Peyer's patch (tissue), 4 donors: ENCODE results near the gene TRAK1. TPM values are rescaled to one million over a fixed set of nuclear protein-coding genes. Genes with fewer than 3 reads are reported as not detected.
A peak's percentile ranks its signal among the peaks of the same experiment; 100 is the strongest.

Experiments used
- DNase-seq, 3 donors: peaks; one replicate each; pipeline ENCODE4 v3.0.0-alpha.2; 2017 to 2019
- H3K27ac ChIP-seq, 4 donors: fragments of 200-600 bp; sonication (generic); one replicate each; pipeline ENCODE4 v1.5.1; 2016 to 2019
- H3K27me3 ChIP-seq, 2 donors: fragments of 200-600 bp; sonication (generic); one replicate each; pipeline ENCODE4 v1.5.1; 2019
- H3K36me3 ChIP-seq, 3 donors: fragments of 200-600 bp; sonication (generic); one replicate each; pipeline ENCODE4 v1.5.1; 2016 to 2019
- H3K4me1 ChIP-seq, 4 donors: fragments of 200-600 bp; sonication (generic); one replicate each; pipeline ENCODE4 v1.5.1; 2016 to 2019
- H3K4me3 ChIP-seq, 4 donors: fragments of 200-600 bp; sonication (generic); 1 replicate in 3 of 4; 2 replicates in 1 of 4; pipeline ENCODE4 v1.5.1; 2016 to 2019; ENCODE audit warnings: mild to moderate bottlenecking in 1 of 4
- H3K9me3 ChIP-seq, 4 donors: fragments of 200-600 bp; sonication (generic); one replicate each; pipeline ENCODE4 v1.5.1; 2016 to 2019; ENCODE audit warnings: mild to moderate bottlenecking in 1 of 4
- POLR2A ChIP-seq, 2 donors: fragments of 450-650 bp; IDR thresholded peaks; one replicate each; pipeline ENCODE4 v1.5.1; 2017; ENCODE audit warnings: antibody characterized with exemption in 2 of 2, mild to moderate bottlenecking in 2 of 2, moderate library complexity in 2 of 2
- total RNA-seq, 4 donors: library from RNA; depleted of rRNA; stranded (reverse); fragments of >200 nt; gene quantifications; one replicate each; pipeline ENCODE4 v1.1.0, GENCODE V29; 2016
- TF ChIP-seq, protein P1 (sequence below), 6 experiments: fragments of 450-650 bp in 4 of 6; fragments of 200-600 bp in 2 of 6; sonication (generic) in 1 of 6; IDR thresholded peaks; one replicate each; pipeline ENCODE4 v1.5.1; 2017 to 2019; ENCODE audit warnings: antibody characterized with exemption in 6 of 6, mild to moderate bottlenecking in 3 of 6, moderate library complexity in 1 of 6

The TRAK1 gene
- total RNA-seq, 4 donors from 2014 or later: 96.2 to 283 (median 125) TPM

DNA sequence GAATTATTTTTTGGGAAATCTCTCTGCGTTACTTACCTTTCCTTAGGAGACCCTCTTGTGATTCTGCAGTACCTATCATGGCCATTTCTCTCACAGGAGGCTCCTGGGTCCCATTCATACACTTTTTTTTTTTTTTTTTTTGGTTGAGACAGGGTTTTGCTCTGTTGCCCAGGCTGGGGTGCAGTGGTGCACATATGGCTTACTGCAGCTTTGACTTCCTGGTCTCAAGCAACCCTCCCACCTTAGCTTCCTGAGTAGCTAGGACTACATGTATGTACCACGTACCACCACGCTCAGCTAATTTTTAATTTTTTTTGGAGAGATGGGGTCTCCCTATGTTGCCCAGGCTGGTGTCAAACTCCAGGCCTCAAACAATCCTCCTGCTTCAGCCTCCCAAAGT lies 36.1 kb downstream of the TRAK1 start:
- DNase-seq: no peak
- H3K27me3 ChIP-seq: no peaks in the 10 kb centered on the region
- H3K36me3 ChIP-seq: peaks cover 0 to 14% (median 0%) of the 10 kb centered on the region in 3 donors
- no peak overlapping the region for H3K27ac ChIP-seq
- no peaks in the 10 kb centered on the region for H3K9me3 ChIP-seq
- no peak for TF ChIP-seq POLR2A (IDR thresholded peaks at IDR 0.05)
- TF ChIP-seq, protein P1, sequence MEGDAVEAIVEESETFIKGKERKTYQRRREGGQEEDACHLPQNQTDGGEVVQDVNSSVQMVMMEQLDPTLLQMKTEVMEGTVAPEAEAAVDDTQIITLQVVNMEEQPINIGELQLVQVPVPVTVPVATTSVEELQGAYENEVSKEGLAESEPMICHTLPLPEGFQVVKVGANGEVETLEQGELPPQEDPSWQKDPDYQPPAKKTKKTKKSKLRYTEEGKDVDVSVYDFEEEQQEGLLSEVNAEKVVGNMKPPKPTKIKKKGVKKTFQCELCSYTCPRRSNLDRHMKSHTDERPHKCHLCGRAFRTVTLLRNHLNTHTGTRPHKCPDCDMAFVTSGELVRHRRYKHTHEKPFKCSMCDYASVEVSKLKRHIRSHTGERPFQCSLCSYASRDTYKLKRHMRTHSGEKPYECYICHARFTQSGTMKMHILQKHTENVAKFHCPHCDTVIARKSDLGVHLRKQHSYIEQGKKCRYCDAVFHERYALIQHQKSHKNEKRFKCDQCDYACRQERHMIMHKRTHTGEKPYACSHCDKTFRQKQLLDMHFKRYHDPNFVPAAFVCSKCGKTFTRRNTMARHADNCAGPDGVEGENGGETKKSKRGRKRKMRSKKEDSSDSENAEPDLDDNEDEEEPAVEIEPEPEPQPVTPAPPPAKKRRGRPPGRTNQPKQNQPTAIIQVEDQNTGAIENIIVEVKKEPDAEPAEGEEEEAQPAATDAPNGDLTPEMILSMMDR (IDR thresholded peaks at IDR 0.05): no peak
- H3K4me3 ChIP-seq: no peak overlapping the region
- H3K4me1 ChIP-seq: peaks cover 0 to 22% (median 0%) of the 10 kb centered on the region in 4 donors

DNA sequence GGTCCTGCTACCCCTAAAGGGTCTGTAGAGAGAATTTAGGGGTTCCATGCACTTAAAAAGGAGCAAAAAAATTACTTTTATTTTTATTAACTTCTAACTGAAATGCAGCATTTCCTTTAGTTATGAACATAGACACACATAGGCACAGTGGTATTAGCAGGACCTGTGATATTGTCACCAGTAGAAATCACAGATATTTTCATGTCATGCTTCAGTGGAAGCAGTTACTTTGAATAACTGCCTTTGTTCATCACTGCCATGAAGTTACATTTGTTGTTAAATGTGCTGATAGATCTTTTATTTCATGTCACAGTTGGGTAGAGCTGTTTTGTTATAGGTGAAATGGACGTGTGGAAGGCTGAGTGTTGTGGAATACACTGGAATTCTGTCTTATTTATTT lies 37.4 kb downstream of the TRAK1 start:
- Histone ChIP-seq H3K27me3 (no peaks in the 10 kb centered on the region), H3K36me3 (peaks cover 0 to 14% (median 0%) of the 10 kb centered on the region in 3 donors), H3K27ac (peak overlapping the region in 1 of 4 donors; percentile 80), H3K4me1 (peaks cover 0 to 24% (median 0%) of the 10 kb centered on the region in 4 donors), H3K9me3 (no peaks in the 10 kb centered on the region), H3K4me3 (no peak overlapping the region)
- no peak for TF ChIP-seq POLR2A (IDR thresholded peaks at IDR 0.05)
- TF ChIP-seq, protein P1 (IDR thresholded peaks at IDR 0.05): no peak
- DNase-seq: no peak

DNA sequence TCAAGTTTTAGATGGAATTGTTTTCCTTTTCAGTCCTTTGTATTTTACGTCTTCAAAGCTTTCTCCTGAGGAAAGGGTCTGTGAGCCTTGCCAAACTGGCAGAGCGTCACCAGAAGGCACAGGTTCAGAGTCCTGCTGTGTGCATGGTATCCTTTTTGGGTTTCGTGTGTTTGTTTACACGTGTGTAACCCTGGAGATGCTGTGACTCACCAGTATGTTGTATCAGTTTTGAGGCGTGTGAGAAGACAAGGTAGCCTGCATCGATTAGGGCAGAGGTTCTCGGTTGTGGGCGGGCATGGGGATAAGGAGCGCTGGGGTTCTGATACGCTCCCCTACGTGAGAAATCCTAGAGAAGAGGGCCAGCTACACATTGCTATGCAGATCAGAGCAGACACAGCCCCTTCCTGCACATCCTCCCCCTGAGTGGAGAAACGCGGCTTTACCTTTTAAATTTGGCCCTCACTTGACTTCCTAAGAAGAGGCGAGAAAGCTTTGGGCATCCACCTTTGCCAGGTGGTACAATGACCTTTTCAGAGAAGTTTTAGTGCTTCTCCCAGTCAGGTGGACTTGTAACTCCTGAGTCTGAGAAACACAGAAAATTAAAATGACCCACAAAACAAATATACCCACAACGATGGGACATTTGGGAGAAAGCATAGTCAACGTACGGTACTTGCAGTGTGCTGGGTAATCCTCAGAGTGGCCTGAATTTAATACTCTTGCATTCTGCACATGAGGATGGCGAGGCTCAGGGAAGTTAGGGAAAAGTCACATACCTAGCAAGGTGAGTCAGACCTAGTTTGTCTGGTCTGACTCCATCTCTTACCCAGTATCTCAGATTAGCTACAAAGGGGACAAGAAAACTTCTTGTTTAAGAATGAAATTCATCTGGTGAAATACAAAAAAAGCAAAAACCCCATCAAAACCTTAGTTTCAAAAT lies 38.1 kb downstream of the TRAK1 start:
- TF ChIP-seq POLR2A (IDR thresholded peaks at IDR 0.05): peak in 1 of 2 donors; percentile 25
- TF ChIP-seq, protein P1 (IDR thresholded peaks at IDR 0.05): no peak
- no peaks in the 10 kb centered on the region for H3K9me3 ChIP-seq
- DNase-seq: peak in 2 of 3 donors; percentile 67 to 71

DNA sequence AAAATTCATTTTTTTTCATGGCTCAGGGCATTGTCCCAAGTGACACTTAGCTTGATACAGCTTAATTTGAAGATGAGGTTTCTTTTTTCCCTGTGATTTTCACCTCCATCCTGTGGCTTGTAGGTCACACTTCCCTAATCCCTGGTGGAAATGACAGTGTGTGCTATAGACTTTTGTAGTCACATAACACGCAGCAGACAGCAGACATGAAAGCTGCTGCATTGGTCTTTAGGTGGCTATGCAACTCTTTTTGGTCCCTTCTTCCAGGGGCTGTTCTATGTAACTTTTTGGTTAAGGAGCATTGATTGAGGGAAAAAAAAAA lies 38.8 kb downstream of the TRAK1 start:
- Histone ChIP-seq H3K4me1 (peaks cover 0 to 31% (median 0%) of the 10 kb centered on the region in 4 donors), H3K27me3 (no peaks in the 10 kb centered on the region), H3K27ac (peak overlapping the region in 3 of 4 donors; percentile 41 to 83 (median 80)), H3K36me3 (peaks cover 0 to 14% (median 0%) of the 10 kb centered on the region in 3 donors), H3K9me3 (no peaks in the 10 kb centered on the region), H3K4me3 (peak overlapping the region in 1 of 4 donors; percentile 36)
- no peak for TF ChIP-seq POLR2A (IDR thresholded peaks at IDR 0.05)
- TF ChIP-seq, protein P1 (IDR thresholded peaks at IDR 0.05): no peak
- DNase-seq: no peak

More for the DNA sequence above, 38.1 kb downstream of the TRAK1 start:
- H3K4me3 ChIP-seq: peak overlapping the region in 2 of 4 donors; percentile 6 to 36
- H3K27ac ChIP-seq: peak overlapping the region in 2 of 4 donors; percentile 80 to 83
- no peaks in the 10 kb centered on the region for H3K27me3 ChIP-seq
- peaks cover 0 to 31% (median 0%) of the 10 kb centered on the region in 4 donors for H3K4me1 ChIP-seq
- peaks cover 0 to 14% (median 0%) of the 10 kb centered on the region in 3 donors for H3K36me3 ChIP-seq

DNA sequence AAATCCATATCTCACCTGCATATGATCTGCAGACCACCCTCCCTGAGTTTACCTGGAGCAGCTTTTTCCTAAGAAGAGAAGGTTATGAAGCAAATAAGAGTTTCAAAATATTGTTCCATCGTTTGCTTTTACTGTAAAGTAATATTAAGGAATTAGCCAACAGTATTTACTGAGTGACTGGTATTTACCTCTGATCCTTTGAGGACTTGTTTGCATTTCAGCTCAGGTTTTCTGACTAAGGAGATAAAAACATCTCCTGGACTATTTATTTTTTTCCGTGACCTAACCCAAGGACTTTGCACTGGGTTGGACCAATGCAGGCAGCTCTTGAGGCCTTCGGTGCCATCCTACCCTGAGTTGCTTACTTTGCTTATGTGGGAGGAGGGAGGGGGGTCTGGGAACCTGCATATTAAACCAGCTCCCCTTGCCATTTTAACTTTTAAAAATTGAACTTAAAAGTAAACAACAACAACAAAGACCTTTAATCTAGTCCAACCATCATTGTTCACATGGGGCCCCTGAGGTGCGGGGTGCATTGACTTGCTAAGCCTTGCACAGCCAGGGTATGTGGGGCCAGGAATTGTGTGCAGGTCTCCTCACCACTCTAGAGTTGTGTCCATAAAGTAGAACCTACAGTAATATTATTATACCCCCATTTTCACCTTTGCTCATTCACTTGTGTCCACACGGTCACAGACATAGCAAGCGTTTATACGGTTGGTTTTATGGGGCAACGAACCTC lies 39.3 kb downstream of the TRAK1 start:
- Histone ChIP-seq H3K27me3 (no peaks in the 10 kb centered on the region), H3K27ac (peak overlapping the region in 3 of 4 donors; percentile 56 to 83 (median 80)), H3K4me3 (peak overlapping the region in 1 of 4 donors; percentile 36), H3K9me3 (no peaks in the 10 kb centered on the region), H3K4me1 (peaks cover 0 to 31% (median 0%) of the 10 kb centered on the region in 4 donors), H3K36me3 (peaks cover 0 to 12% (median 0%) of the 10 kb centered on the region in 3 donors)
- peak in 1 of 3 donors; percentile 68 for DNase-seq
- peak in 1 of 2 donors; percentile 55 for TF ChIP-seq POLR2A (IDR thresholded peaks at IDR 0.05)
- TF ChIP-seq, protein P1 (IDR thresholded peaks at IDR 0.05): no peak
